TTC549 (cell line): ENCODE measurements around the gene SHTN1.

Experiments used
- FAIRE-seq: peaks from 2 replicates; lab custom pipeline; 2012; peaks lifted over from hg19 to GRCh38; lab: Jason Lieb, UNC

SHTN1 gene

DNA sequence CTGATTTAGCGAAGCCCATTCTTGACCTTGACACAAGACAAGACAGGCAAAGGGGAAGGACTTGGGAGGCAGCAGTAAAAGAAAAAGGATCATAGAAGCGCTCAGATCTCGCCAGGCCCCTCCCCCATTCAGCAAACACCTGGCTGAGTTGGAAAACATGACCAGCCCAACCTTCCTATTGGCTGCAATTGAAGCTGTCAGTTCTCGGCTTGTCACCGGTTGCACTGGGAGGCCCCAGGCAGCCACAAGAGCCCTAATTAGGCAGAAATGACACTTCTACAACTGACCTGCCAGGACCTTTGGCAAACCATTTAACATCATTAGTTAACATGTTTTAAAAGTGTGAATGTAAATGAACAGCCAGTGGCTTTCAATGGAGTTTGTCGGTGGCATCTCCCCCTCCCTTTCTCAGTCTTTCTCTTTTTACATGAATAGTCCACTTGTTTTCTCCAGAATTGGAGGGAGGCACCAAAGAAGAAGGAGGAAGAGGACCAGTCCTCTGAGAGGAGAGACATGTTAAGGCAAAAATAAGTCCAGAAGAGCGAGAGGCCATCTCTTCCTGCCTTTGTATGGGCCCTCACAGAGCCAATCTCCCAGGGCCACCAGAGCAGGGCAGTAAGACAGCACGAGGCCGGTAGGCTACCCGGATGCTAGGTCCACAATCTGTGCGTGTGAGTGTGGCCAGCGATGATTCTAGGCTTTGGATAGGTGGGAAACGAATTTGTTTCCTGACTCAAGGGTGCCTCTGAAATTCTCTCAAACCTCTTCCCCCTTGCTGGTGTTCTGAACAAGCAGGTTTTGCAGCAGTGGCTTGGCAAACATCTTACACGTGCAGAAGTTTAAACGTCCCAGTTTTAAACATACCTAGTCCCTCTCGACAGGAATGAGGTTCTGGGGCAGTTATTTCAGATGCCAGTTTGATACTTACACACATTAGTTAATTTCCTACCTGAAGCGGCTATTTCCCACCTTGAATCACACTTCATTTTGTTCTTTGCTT, 170.7 kb downstream of the SHTN1 start:
- FAIRE-seq = no peak

DNA sequence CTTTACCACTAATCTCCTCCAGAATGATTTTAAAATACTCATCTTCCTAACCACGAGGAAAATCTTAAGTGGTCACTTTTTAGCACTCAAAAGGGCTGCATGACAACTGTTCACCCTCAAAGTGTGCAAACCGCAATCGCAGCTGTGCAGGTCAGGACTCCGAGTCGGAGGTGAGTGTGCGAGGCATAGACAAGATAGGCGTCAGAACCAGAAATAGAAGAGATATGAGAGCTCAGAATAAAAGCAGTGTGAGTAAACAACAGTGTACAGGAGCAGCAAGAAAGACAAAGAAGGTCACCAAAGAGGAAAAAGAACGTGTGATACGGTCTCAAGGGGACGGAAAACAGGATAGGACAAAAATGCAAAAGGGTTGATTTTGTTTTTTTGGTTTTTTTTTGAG, 173.2 kb downstream of the SHTN1 start:
- FAIRE-seq = no peak
